BLaER1 (cell line): ENCODE measurements around the gene CHN2.

ENCODE experiments used
- H3K27ac ChIP-seq: shearing (Covaris generic); formaldehyde crosslinking; 2 replicates; pipeline ENCODE4 v1.8.1; 2022
- H3K27me3 ChIP-seq: shearing (Covaris generic); formaldehyde crosslinking; 2 replicates; pipeline ENCODE4 v1.8.1; 2022
- H3K36me3 ChIP-seq: shearing (Covaris generic); formaldehyde crosslinking; 2 replicates; pipeline ENCODE4 v1.8.1; 2022
- H3K4me1 ChIP-seq: shearing (Covaris generic); formaldehyde crosslinking; 2 replicates; pipeline ENCODE4 v1.8.1; 2022
- H3K4me2 ChIP-seq: shearing (Covaris generic); formaldehyde crosslinking; 2 replicates; pipeline ENCODE4 v1.8.1; 2022
- H3K4me3 ChIP-seq: shearing (Covaris generic); formaldehyde crosslinking; 2 replicates; pipeline ENCODE4 v1.8.1; 2022
- H3K9ac ChIP-seq: shearing (Covaris generic); formaldehyde crosslinking; 2 replicates; pipeline ENCODE4 v1.8.1; 2022
- H3K9me3 ChIP-seq: shearing (Covaris generic); formaldehyde crosslinking; 2 replicates; pipeline ENCODE4 v1.8.1; 2022
- H4K20me1 ChIP-seq: shearing (Covaris generic); formaldehyde crosslinking; 2 replicates; pipeline ENCODE4 v1.8.1; 2022
- Cebpa-rat ChIP-seq: shearing (Covaris generic); IDR thresholded peaks from 2 replicates; pipeline ENCODE4 v1.8.1; 2022

CHN2 gene

DNA sequence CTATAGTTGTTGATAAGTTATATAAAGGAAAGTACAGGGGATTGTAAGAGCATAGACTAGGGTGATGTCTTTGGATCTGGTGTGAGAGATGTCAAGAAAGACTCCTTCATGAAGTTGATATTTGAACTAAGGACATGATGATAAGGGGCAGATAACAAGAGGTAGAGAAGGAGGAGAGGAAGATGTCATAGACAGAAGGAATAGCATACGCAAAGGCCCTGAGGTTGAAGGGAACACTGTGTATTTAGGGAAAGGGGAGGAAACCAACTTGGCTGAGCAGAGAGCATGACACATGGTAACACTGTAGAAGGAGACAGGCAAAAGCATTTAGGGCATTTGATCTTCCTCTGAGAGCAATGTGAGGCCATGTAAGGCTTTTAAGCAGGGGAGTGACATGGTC, 170.8 kb downstream of the CHN2 start:
- Histone ChIP-seq H3K36me3 (no peaks in the 10 kb centered on the region), H3K9ac (no peak overlapping the region), H4K20me1 (no peaks in the 10 kb centered on the region), H3K27ac (no peak overlapping the region), H3K9me3 (no peaks in the 10 kb centered on the region), H3K4me2 (no peak overlapping the region), H3K4me3 (no peak overlapping the region), H3K27me3 (no peaks in the 10 kb centered on the region), H3K4me1 (no peaks in the 10 kb centered on the region)
- TF ChIP-seq Cebpa-rat, result no peak

DNA sequence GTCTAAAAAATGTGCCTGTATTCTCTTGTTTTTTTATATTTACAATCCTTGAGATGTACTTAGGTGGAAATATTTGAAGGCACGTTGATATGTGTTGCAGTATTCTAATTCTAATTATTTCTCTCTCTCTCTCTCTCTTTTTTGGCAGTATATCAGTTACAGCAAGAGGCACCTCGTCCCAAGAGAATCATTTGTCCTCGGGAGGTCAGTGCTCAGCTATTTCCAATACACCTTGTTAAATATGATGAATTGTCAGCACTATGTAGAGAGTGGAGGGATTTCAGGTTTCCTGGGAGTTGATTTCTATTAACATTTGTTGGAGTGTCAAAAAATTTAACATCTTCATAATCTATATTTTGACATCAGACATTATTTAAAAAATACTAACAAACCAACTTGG, 173.2 kb downstream of the CHN2 start:
- H3K9ac ChIP-seq, result no peak overlapping the region
- no peak for TF ChIP-seq Cebpa-rat
- no peak overlapping the region for H3K4me2 ChIP-seq
- no peaks in the 10 kb centered on the region for H4K20me1 ChIP-seq
- H3K27me3 ChIP-seq, result no peaks in the 10 kb centered on the region
- no peak overlapping the region for H3K4me3 ChIP-seq
- no peaks in the 10 kb centered on the region for H3K4me1 ChIP-seq
- H3K9me3 ChIP-seq, result no peaks in the 10 kb centered on the region
- no peaks in the 10 kb centered on the region for H3K36me3 ChIP-seq
- H3K27ac ChIP-seq, result no peak overlapping the region

DNA sequence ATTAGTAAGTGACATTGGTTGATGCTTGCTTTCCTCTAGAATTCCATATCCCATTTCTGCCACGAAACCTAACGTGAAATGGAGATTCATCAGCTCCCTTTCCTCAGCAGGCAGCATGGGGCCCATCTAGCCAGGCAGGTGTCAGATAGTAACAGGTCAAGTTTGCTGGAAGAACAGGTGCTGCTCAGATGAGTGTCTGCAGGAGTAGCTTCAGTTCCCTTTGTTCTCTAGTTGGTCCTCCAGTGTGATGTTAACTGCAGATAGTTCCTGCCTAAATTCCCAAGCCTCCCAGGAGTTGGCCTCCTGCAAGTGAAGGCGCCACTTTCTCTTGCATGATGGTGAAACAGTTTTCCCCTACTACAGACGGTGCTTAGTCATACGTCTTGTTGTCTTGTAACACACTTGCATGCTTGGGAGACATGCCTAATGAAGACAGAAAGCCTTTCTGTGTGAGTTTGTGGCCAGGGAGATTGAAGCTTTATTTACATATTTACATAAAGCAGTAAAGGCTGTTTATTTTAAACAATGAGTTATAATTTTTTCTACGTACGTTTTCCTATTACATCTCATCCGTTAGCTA, 175.4 kb downstream of the CHN2 start:
- Histone ChIP-seq H3K36me3 (no peaks in the 10 kb centered on the region), H3K27ac (no peak overlapping the region), H3K4me3 (no peak overlapping the region), H3K27me3 (no peaks in the 10 kb centered on the region), H4K20me1 (no peaks in the 10 kb centered on the region), H3K9me3 (no peaks in the 10 kb centered on the region), H3K4me2 (no peak overlapping the region), H3K4me1 (no peaks in the 10 kb centered on the region), H3K9ac (no peak overlapping the region)
- TF ChIP-seq Cebpa-rat, result no peak

DNA sequence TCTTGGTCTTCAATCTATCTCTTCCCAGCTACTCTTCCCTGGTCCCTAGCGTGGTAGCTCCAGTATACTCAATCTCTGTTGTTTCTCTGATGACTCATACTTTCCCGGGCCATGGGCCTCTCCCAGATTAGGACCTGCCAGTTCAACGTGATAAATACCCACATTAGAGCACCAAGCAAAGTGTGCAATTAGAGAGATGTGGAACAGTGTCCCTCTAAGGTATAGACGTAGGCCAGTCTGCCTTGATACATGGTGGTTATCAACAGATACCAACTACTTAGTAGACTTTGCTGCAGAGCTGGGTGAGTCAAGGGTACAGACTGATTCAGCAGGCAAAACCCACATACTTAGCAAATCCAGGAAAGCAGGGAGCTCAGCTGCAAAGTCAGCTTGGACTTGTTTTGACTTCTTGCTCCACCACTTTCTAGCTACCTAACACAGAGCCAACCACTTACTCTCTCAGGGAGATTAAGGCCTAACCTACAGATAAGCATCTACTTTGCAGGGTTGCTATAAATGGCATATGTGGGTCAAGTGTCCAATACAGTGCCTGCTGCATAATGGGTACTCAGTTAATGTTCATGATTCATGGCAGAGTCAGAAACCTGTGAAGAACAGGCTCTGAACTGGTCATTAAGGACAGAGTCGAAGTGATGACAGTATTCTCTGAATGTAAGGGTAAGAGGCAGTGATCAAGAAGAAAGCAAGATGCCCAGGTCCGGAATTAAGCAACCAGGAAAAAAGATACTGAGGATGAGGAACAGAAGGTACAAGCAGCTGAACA, 176.1 kb downstream of the CHN2 start:
- no peaks in the 10 kb centered on the region for H3K9me3 ChIP-seq
- no peak overlapping the region for H3K4me3 ChIP-seq
- no peaks in the 10 kb centered on the region for H3K27me3 ChIP-seq
- H3K27ac ChIP-seq, result no peak overlapping the region
- H3K36me3 ChIP-seq, result no peaks in the 10 kb centered on the region
- peaks cover 2% of the 10 kb centered on the region for H3K4me1 ChIP-seq
- H4K20me1 ChIP-seq, result no peaks in the 10 kb centered on the region
- H3K4me2 ChIP-seq, result no peak overlapping the region
- H3K9ac ChIP-seq, result no peak overlapping the region
- no peak for TF ChIP-seq Cebpa-rat

- no peak overlapping the region for H3K4me2 ChIP-seq
- no peak overlapping the region for H3K4me3 ChIP-seq
- H4K20me1 ChIP-seq, result no peaks in the 10 kb centered on the region
- no peak overlapping the region for H3K9ac ChIP-seq
- no peak for TF ChIP-seq Cebpa-rat
- no peaks in the 10 kb centered on the region for H3K27me3 ChIP-seq
- no peaks in the 10 kb centered on the region for H3K9me3 ChIP-seq
- no peaks in the 10 kb centered on the region for H3K36me3 ChIP-seq
- no peak overlapping the region for H3K27ac ChIP-seq
- H3K4me1 ChIP-seq, result peaks cover 9% of the 10 kb centered on the region
These were observed 176.9 kb downstream of the CHN2 start for GRCh38 chr7:29371472-29371871.

- H3K4me2 ChIP-seq, result no peak overlapping the region
- no peaks in the 10 kb centered on the region for H3K36me3 ChIP-seq
- no peak overlapping the region for H3K4me3 ChIP-seq
- no peaks in the 10 kb centered on the region for H4K20me1 ChIP-seq
- no peak overlapping the region for H3K27ac ChIP-seq
- H3K9me3 ChIP-seq, result no peaks in the 10 kb centered on the region
- no peak overlapping the region for H3K9ac ChIP-seq
- H3K4me1 ChIP-seq, result peaks cover 10% of the 10 kb centered on the region
- TF ChIP-seq Cebpa-rat, result no peak
- H3K27me3 ChIP-seq, result no peaks in the 10 kb centered on the region
These were observed 177.9 kb downstream of the CHN2 start for GRCh38 chr7:29372351-29373090.

GRCh38 chr7:29375641-29376562, 181.3 kb downstream of the CHN2 start:
- H3K9ac ChIP-seq, result no peak overlapping the region
- H3K36me3 ChIP-seq, result no peaks in the 10 kb centered on the region
- H3K4me1 ChIP-seq, result peaks cover 10% of the 10 kb centered on the region
- TF ChIP-seq Cebpa-rat, result peak; percentile 40; the same call in 1 of the 2 replicates
- no peaks in the 10 kb centered on the region for H3K27me3 ChIP-seq
- peak overlapping the region; percentile 20 for H3K4me2 ChIP-seq
- no peak overlapping the region for H3K27ac ChIP-seq
- no peak overlapping the region for H3K4me3 ChIP-seq
- no peaks in the 10 kb centered on the region for H3K9me3 ChIP-seq
- no peaks in the 10 kb centered on the region for H4K20me1 ChIP-seq

DNA sequence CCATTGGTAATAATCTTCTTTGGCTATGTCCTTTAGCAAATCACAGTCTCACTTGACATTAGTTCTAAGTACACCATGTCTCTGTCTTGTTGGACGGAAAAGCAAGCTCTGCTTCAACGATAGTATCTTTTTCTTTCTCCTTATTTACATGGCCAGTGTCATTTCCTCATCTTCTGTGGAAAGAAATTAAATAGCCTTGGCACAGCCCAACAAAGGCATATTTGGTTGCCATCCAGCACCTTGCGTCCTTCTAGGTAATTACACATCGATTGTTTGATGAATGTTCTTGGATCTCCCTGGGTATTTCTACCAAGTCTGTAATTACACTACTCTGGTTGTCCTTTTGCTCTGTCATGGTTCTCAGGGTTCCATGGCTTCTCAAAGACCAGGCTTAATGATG, 183.1 kb downstream of the CHN2 start:
- Histone ChIP-seq H3K4me3 (no peak overlapping the region), H3K4me1 (peaks cover 10% of the 10 kb centered on the region), H3K9me3 (no peaks in the 10 kb centered on the region), H3K9ac (no peak overlapping the region), H3K36me3 (no peaks in the 10 kb centered on the region), H4K20me1 (no peaks in the 10 kb centered on the region), H3K4me2 (no peak overlapping the region), H3K27me3 (no peaks in the 10 kb centered on the region), H3K27ac (no peak overlapping the region)
- TF ChIP-seq Cebpa-rat, result no peak

DNA sequence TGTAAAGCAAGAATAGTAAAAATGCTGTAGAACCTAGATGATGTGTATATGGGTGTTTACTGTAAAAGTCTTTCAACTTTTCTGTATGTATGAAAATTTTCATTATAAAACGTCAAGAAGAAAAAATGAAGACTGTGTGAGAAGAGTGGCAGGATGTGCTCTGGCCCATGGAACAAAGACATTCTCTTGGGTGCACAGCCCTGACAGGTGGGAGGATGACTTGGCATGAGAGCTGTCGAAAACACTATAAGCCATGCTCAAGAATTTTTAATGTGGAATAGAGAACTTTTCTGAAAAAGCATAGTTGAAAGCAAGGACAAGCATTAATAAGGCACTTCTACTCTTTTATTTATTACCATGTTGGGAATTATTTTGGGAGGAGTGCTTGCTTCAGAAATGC, 185.0 kb downstream of the CHN2 start:
- Histone ChIP-seq H3K27ac (no peak overlapping the region), H3K4me3 (no peak overlapping the region), H3K4me2 (no peak overlapping the region), H3K27me3 (no peaks in the 10 kb centered on the region), H3K9me3 (no peaks in the 10 kb centered on the region), H3K4me1 (peaks cover 10% of the 10 kb centered on the region), H3K9ac (no peak overlapping the region), H3K36me3 (no peaks in the 10 kb centered on the region), H4K20me1 (no peaks in the 10 kb centered on the region)
- TF ChIP-seq Cebpa-rat, result no peak
